ENCODE measurements around the gene GPR160. TPM values are rescaled to one million over a fixed set of nuclear protein-coding genes. Genes with fewer than 3 reads are reported as not detected.

Gene GPR160
- total RNA-seq, 4 donors from 2014 or later = 1.7 to 17.7 (median 3.7) TPM

GRCh38 chr3:170062769-170063168, 25.0 kb downstream of the GPR160 start:
- H3K4me1 ChIP-seq = no peaks in the 10 kb centered on the region
- no peak overlapping the region for H3K4me3 ChIP-seq
- WGBS, 2 donors = 92 to 94% methylated on average over 16 of the region's 16 CpGs
- H3K9me3 ChIP-seq = peaks cover 0 to 7% (median 0%) of the 10 kb centered on the region in 4 donors
- no peak for DNase-seq (ENCODE audit: low spot score in 2 of 2)
- H3K27me3 ChIP-seq = no peaks in the 10 kb centered on the region
- TF ChIP-seq POLR2A (IDR thresholded peaks at IDR 0.05) (no peak), EP300 (IDR thresholded peaks at IDR 0.05) (no peak), CTCF (IDR thresholded peaks at IDR 0.05) (no peak)
- H3K27ac ChIP-seq = no peak overlapping the region
- no peaks in the 10 kb centered on the region for H3K36me3 ChIP-seq

- no peaks in the 10 kb centered on the region for H3K36me3 ChIP-seq
- DNase-seq (ENCODE audit: low spot score in 2 of 2) = no peak
- H3K4me3 ChIP-seq = no peak overlapping the region
- no peaks in the 10 kb centered on the region for H3K27me3 ChIP-seq
- TF ChIP-seq CTCF (IDR thresholded peaks at IDR 0.05) (no peak), EP300 (IDR thresholded peaks at IDR 0.05) (no peak), POLR2A (IDR thresholded peaks at IDR 0.05) (no peak)
- no peak overlapping the region for H3K27ac ChIP-seq
- H3K9me3 ChIP-seq = peaks cover 0 to 7% (median 0%) of the 10 kb centered on the region in 4 donors
- no peaks in the 10 kb centered on the region for H3K4me1 ChIP-seq
- whole genome bisulfite sequencing, 2 donors = 88 to 95% methylated on average over 15 of the region's 15 CpGs
Observed at GRCh38 chr3:170063691-170064090, 25.9 kb downstream of the GPR160 start.

GRCh38 chr3:170064108-170064507, 26.3 kb downstream of the GPR160 start:
- 84 to 93% methylated on average over 18 of the region's 18 CpGs for WGBS, 2 donors

GRCh38 chr3:170075441-170076091, 37.8 kb downstream of the GPR160 start:
- H3K9me3 ChIP-seq = no peaks in the 10 kb centered on the region
- H3K4me3 ChIP-seq = no peak overlapping the region
- no peak for DNase-seq (ENCODE audit: low spot score in 2 of 2)
- no peaks in the 10 kb centered on the region for H3K4me1 ChIP-seq
- 83 to 95% methylated on average over 4 of the region's 4 CpGs for WGBS, 2 donors
- no peaks in the 10 kb centered on the region for H3K27me3 ChIP-seq
- no peak overlapping the region for H3K27ac ChIP-seq
- no peak for TF ChIP-seq CTCF (IDR thresholded peaks at IDR 0.05)
- no peak for TF ChIP-seq EP300 (IDR thresholded peaks at IDR 0.05)
- no peak for TF ChIP-seq POLR2A (IDR thresholded peaks at IDR 0.05)
- peaks cover 0 to 26% (median 0%) of the 10 kb centered on the region in 3 donors for H3K36me3 ChIP-seq

More at GRCh38 chr3:170064108-170064507, 26.3 kb downstream of the GPR160 start:
- TF ChIP-seq CTCF (IDR thresholded peaks at IDR 0.05) = no peak
- no peak for TF ChIP-seq EP300 (IDR thresholded peaks at IDR 0.05)
- TF ChIP-seq POLR2A (IDR thresholded peaks at IDR 0.05) = no peak
- Histone ChIP-seq H3K27me3 (no peaks in the 10 kb centered on the region), H3K36me3 (no peaks in the 10 kb centered on the region), H3K4me3 (no peak overlapping the region), H3K9me3 (peaks cover 0 to 7% (median 0%) of the 10 kb centered on the region in 4 donors), H3K4me1 (no peaks in the 10 kb centered on the region), H3K27ac (no peak overlapping the region)
- DNase-seq (ENCODE audit: low spot score in 2 of 2) = no peak

- no peaks in the 10 kb centered on the region for H3K4me1 ChIP-seq
- H3K27me3 ChIP-seq = no peaks in the 10 kb centered on the region
- H3K9me3 ChIP-seq = no peaks in the 10 kb centered on the region
- no peak for TF ChIP-seq POLR2A (IDR thresholded peaks at IDR 0.05)
- no peak for TF ChIP-seq CTCF (IDR thresholded peaks at IDR 0.05)
- TF ChIP-seq EP300 (IDR thresholded peaks at IDR 0.05) = no peak
- no peak overlapping the region for H3K27ac ChIP-seq
- 90% methylated on average over 6 of the region's 6 CpGs for WGBS, 2 donors
- H3K36me3 ChIP-seq = peaks cover 0 to 28% (median 0%) of the 10 kb centered on the region in 3 donors
- no peak for DNase-seq (ENCODE audit: low spot score in 2 of 2)
- no peak overlapping the region for H3K4me3 ChIP-seq
Observed at GRCh38 chr3:170076715-170077238, 39.0 kb downstream of the GPR160 start.

Data from tibial nerve (tissue), 4 donors.